K562 (cell line): Measurements from ENCODE around the gene MDFIC2. TPM values are rescaled to one million over a fixed set of nuclear protein-coding genes. Genes with fewer than 3 reads are reported as not detected.

Experiments used
- REST ChIP-seq, 2 experiments: fragments of 450-650 bp; formaldehyde crosslinking in 1 of 2; IDR thresholded peaks; 2 replicates each; pipeline versions ENCODE4 v1.4.0 to v1.6.1; 2014 to 2020; ENCODE audit warnings: mild to moderate bottlenecking in 2 of 2, borderline replicate concordance in 1 of 2, low read depth in 1 of 2
- ZNF324 ChIP-seq: fragments of 250-450 bp; sonication (Bioruptor Pico); IDR thresholded peaks from 2 replicates; pipeline ENCODE4 v1.4.0; 2020; ENCODE audit warnings: mild to moderate bottlenecking
- polyA plus RNA-seq, 8 experiments: library from polyadenylated mRNA; depleted of rRNA in 4 of 8; stranded (reverse) in 5 of 8; unstranded in 3 of 8; fragments of >200 nt; fragmentation: Nextera tagmentation in 2 of 8; fragmentation: Illumina TruSeq in 1 of 8; extraction: Ambion mirVana in 2 of 8; extraction: Trizol in 1 of 8; gene quantifications; 2 replicates each; pipeline versions ENCODE4 v1.2.1 to v1.2.3, GENCODE V29; 2011 to 2014; ENCODE audit warnings: inconsistent platforms in 1 of 8, missing spikeins in 1 of 8
- total RNA-seq, 7 experiments: library from RNA; depleted of rRNA in 6 of 7; stranded (reverse); fragments of >200 nt in 6 of 7; fragmentation: Illumina TruSeq in 2 of 7; extraction: Trizol in 2 of 7; gene quantifications; 2 replicates each; pipeline versions ENCODE4 v1.2.1 to v1.2.3, GENCODE V29; 2011 to 2021; ENCODE audit warnings: low replicate concordance in 1 of 7

Gene MDFIC2
- total and polyA plus RNA-seq, 9 of the 15 experiments (the other 6 are each of a cell fraction or from before 2014, with no cell fraction given): not detected

DNA sequence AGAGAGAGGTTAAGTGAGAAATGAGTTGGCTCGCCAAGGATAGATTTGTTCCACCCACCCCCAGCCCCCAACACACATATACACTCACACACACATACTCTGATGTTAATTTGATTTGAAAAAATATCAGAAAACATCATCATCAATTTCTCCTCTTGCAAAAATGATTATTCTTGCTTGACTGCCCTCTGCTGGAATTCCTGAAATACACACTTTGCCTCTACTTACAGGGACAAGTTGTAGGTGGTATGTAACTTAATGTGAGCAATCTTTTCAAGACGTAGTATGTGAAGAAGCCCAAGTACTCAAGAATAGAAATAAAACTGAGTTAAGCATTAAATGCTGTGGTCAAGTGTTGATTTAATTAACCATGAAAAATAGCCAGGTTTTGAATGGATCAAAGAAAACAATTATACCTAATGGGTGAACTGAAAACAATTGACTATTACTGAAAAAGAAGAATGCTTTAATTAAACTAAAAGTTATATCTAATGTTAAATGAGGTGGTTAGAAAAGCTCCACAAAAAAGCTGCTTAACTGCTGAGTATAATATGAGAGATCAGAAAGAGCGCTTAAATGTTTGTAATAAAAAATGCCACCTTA lies 46.6 kb upstream of the MDFIC2 start (continued):
- TF ChIP-seq REST (IDR thresholded peaks at IDR 0.05; ENCODE audit: borderline replicate concordance) (peak; percentile 25; the same call in 1 of the 2 replicates), REST (CRISPR knock-in tag; IDR thresholded peaks at IDR 0.05; ENCODE audit: low read depth) (no peak), ZNF324 (CRISPR knock-in tag) (no peak)
